Panc1 (cell line): ENCODE data around the gene LGALS4. TPM values are rescaled to one million over a fixed set of nuclear protein-coding genes. Genes with fewer than 3 reads are reported as not detected.
A peak's percentile ranks its signal among the peaks of the same experiment; 100 is the strongest.

ENCODE experiments used
- ATAC-seq: fragments of 200-7000 bp; cut with Tn5 transposase; 2 replicates; pipeline ENCODE4 v1.9.1; 2020; ENCODE audit warnings: mild to moderate bottlenecking, moderate library complexity
- BruUV-seq: library from RNA; stranded (reverse); fragments of 400-500 nt; replicated peaks from 2 replicates; lab custom pipeline; 2021; lab: Mats Ljungman, UMichigan
- CTCF ChIA-PET: fragments of 300-600 bp; sonication (Branson Sonifier 250); formaldehyde crosslinking; loops from one replicate; lab custom pipeline; 2022; ENCODE audit warnings: antibody characterized with exemption; lab: Charles Lee
- POLR2A ChIA-PET: fragments of 300-600 bp; sonication (Branson Sonifier 250); formaldehyde crosslinking; loops from one replicate; lab custom pipeline; 2022; ENCODE audit warnings: antibody characterized with exemption; lab: Charles Lee
- DNase-seq: peaks from one replicate; pipeline ENCODE4 v3.0.0-alpha.2; 2010; ENCODE audit warnings: low read depth, low spot score
- H3K27ac ChIP-seq: 2 replicates; pipeline ENCODE4 v1.5.1; 2011; ENCODE audit warnings: mild to moderate bottlenecking, low read length, inconsistent platforms
- H3K27me3 ChIP-seq: fragments of 200-500 bp; sonication (Bioruptor generic); 2 replicates; pipeline ENCODE4 v1.6.0; 2014; ENCODE audit warnings: low read length, inconsistent platforms; ENCODE audit not compliant: control insufficient read depth, insufficient read depth
- H3K36me3 ChIP-seq: fragments of 200-500 bp; sonication (Bioruptor generic); 2 replicates; pipeline ENCODE4 v1.5.1; 2014; ENCODE audit warnings: inconsistent platforms, mild to moderate bottlenecking, low read length, moderate library complexity; ENCODE audit not compliant: control insufficient read depth, insufficient read depth
- H3K4me1 ChIP-seq: 2 replicates; pipeline ENCODE4 v1.5.1; 2011; ENCODE audit warnings: inconsistent platforms, mild to moderate bottlenecking, low read length, moderate library complexity; ENCODE audit not compliant: control insufficient read depth, insufficient read depth
- H3K4me3 ChIP-seq, 2 experiments: 2 replicates each; pipeline ENCODE4 v1.5.1; 2011 to 2012; ENCODE audit warnings: low read depth in 2 of 2, low read length in 2 of 2, mild to moderate bottlenecking in 2 of 2, inconsistent platforms in 1 of 2, moderate library complexity in 1 of 2
- H3K9me3 ChIP-seq: fragments of 200-500 bp; sonication (Bioruptor generic); 2 replicates; pipeline ENCODE4 v1.5.1; 2014; ENCODE audit warnings: low read depth, mild to moderate bottlenecking, inconsistent platforms, low read length, moderate library complexity; ENCODE audit not compliant: control insufficient read depth, insufficient read depth
- POLR2AphosphoS5 ChIP-seq: IDR thresholded peaks from 2 replicates; pipeline ENCODE4 v1.6.1; 2012; ENCODE audit warnings: mild to moderate bottlenecking, low read depth, low read length, moderate library complexity
- SIN3A ChIP-seq: IDR thresholded peaks from 2 replicates; pipeline ENCODE4 v1.6.1; 2012; ENCODE audit warnings: low read depth, mild to moderate bottlenecking, low read length, moderate library complexity, borderline replicate concordance; ENCODE audit not compliant: insufficient read depth
- TCF7L2 ChIP-seq: IDR thresholded peaks from 2 replicates; pipeline ENCODE4 v1.6.1; 2011; ENCODE audit warnings: mild to moderate bottlenecking, low read depth, low read length, inconsistent platforms
- in situ Hi-C: cut with HindIII; loops from 2 replicates; pipeline ENCODE4 v1.10.0; 2016; ENCODE audit warnings: low sequenced_read_pairs, low pct_unique_long_range_greater_than_20kb
- intact Hi-C: fragments of 100-400 bp; cut with micrococcal nuclease; formaldehyde crosslinking; loops from one replicate; pipeline ENCODE4 v1.10.0; 2022; ENCODE audit not compliant: unreplicated experiment
- total RNA-seq: library from RNA; stranded (reverse); gene quantifications from one replicate; pipeline ENCODE4 v1.2.1, GENCODE V29; 2021; ENCODE audit not compliant: unreplicated experiment
- TF ChIP-seq, protein P1 (sequence below), 2 experiments: IDR thresholded peaks; 2 replicates each; pipeline ENCODE4 v1.6.1; 2011 to 2012; ENCODE audit warnings: low read depth in 2 of 2, control low read depth in 1 of 2, low read length in 1 of 2, mild to moderate bottlenecking in 1 of 2, moderate library complexity in 1 of 2; ENCODE audit not compliant: insufficient read depth in 1 of 2
- TF ChIP-seq, protein P2 (sequence below): fragments of 450-650 bp; IDR thresholded peaks from 2 replicates; pipeline ENCODE4 v1.5.1; 2017; ENCODE audit warnings: mild to moderate bottlenecking

LGALS4 gene
- total RNA-seq, 1 experiment from 2014 or later = 3.9 TPM

DNA sequence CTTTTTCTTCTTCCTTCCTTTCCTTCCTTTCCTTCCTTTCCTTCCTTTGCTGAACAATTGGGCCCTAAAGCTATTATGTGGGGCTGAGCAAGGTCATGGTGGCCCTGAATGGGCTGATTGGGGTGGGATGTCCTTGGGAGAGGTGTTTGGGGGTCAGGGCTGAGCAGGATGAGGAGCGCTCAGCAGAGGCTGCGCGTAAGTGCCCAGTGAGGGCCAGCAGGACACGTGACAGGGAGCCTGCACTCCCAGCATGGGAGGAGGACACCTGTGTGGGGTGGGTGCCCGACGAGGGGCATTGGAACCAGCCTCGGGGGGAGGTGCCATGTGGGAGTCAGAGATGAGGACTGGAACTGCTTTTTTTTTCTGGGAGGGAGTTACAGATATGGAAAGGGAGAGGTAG is 34.0 kb downstream of the LGALS4 start:
- in situ Hi-C loops = loop anchor here (10.0 to 25.0 kb wide), 2 partner anchors 156 to 1009 kb away; partner anchors contain the start of genes LEUTX, MRPS12 and SARS2

DNA sequence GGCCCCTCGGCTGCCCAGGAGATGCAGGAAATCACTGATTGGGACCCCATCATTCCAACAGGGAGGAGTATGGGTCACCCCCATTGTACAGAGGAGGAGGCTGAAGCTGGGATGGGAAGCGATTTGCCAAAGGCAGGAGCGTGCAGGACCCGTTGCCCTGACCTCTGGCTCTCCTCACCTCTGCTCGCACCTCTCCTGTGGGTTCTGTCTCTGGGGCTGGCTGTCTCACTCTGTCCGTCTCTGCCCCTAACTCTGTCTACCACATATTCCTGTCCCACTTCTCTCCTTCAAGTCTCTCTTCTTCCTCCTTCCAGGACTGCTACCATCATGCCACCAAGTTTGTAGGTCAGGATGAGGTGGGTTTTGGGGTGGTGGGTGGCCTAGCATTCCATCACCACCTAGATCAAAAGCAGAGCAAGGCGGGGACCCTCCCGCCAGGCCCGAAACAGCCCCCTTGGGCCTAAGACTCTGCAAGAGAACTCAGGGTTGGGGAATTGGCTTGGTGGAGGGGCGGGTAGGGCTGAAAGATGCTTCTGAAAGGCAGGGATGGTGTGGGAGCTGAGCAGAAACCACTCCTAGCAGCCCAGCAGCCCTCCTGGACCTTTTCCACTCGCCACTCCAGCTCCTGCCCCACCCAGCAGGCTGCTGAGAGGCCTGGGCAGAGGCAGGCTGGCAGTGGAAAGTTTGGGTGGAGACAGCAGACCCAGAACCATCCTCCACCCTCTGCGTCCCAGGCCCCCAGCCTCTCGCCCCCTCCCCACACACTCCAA is 38.4 kb downstream of the LGALS4 start:
- POLR2A ChIA-PET = interaction anchor here (0.7 kb wide), 2 partner anchors 40 to 43 kb away, joined by 3 read pairs; no protein-coding TSS in a partner anchor
- H3K27me3 ChIP-seq = no peaks in the 10 kb centered on the region
- ATAC-seq = no peak
- no peak for DNase-seq
- no peaks in the 10 kb centered on the region for H3K9me3 ChIP-seq
- peaks cover 4% of the 10 kb centered on the region; the same call in 1 of the 2 replicates for H3K4me1 ChIP-seq
- no TSS peak for BruUV-seq
- no peak for TF ChIP-seq SIN3A
- TF ChIP-seq, protein P1, sequence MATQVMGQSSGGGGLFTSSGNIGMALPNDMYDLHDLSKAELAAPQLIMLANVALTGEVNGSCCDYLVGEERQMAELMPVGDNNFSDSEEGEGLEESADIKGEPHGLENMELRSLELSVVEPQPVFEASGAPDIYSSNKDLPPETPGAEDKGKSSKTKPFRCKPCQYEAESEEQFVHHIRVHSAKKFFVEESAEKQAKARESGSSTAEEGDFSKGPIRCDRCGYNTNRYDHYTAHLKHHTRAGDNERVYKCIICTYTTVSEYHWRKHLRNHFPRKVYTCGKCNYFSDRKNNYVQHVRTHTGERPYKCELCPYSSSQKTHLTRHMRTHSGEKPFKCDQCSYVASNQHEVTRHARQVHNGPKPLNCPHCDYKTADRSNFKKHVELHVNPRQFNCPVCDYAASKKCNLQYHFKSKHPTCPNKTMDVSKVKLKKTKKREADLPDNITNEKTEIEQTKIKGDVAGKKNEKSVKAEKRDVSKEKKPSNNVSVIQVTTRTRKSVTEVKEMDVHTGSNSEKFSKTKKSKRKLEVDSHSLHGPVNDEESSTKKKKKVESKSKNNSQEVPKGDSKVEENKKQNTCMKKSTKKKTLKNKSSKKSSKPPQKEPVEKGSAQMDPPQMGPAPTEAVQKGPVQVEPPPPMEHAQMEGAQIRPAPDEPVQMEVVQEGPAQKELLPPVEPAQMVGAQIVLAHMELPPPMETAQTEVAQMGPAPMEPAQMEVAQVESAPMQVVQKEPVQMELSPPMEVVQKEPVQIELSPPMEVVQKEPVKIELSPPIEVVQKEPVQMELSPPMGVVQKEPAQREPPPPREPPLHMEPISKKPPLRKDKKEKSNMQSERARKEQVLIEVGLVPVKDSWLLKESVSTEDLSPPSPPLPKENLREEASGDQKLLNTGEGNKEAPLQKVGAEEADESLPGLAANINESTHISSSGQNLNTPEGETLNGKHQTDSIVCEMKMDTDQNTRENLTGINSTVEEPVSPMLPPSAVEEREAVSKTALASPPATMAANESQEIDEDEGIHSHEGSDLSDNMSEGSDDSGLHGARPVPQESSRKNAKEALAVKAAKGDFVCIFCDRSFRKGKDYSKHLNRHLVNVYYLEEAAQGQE (IDR thresholded peaks at IDR 0.05; ENCODE audit: insufficient read depth in 1 of 2, low read depth in 2 of 2, low read length in 1 of 2) = 0 out of 4 replicates have a peak, but pooled peaks of 1 of the 2 experiments have one; percentile 11
- H3K4me3 ChIP-seq = no peak overlapping the region
- intact Hi-C loops (no loop called here), in situ Hi-C loops (loop anchor here (10.0 kb wide), 1 partner anchor 160 kb away; the partner anchor contains the start of genes MRPS12 and SARS2)
- H3K36me3 ChIP-seq = no peaks in the 10 kb centered on the region
- CTCF ChIA-PET = interaction anchor here (0.6 to 0.7 kb wide), 3 partner anchors 112 to 679 kb away, joined by 4 to 11 read pairs (median 11); no protein-coding TSS in a partner anchor
- peak overlapping the region; percentile 3; the same call in 1 of the 2 replicates for H3K27ac ChIP-seq

More for the DNA sequence above, 34.0 kb downstream of the LGALS4 start:
- no peak for ATAC-seq
- Histone ChIP-seq H3K9me3 (no peaks in the 10 kb centered on the region), H3K36me3 (no peaks in the 10 kb centered on the region), H3K4me1 (peaks cover 3% of the 10 kb centered on the region; the same call in 1 of the 2 replicates), H3K4me3 (no peak overlapping the region), H3K27me3 (no peaks in the 10 kb centered on the region), H3K27ac (no peak overlapping the region)
- POLR2A ChIA-PET = interaction anchor here (0.6 to 0.9 kb wide), 2 partner anchors 218 to 1519 kb away, joined by 3 to 4 read pairs; no protein-coding TSS in a partner anchor
- BruUV-seq = no TSS peak
- TF ChIP-seq TCF7L2 (no peak), POLR2AphosphoS5 (no peak), SIN3A (no peak)
- TF ChIP-seq, protein P1 (IDR thresholded peaks at IDR 0.05; ENCODE audit: insufficient read depth in 1 of 2, low read depth in 2 of 2, low read length in 1 of 2) = no peak
- TF ChIP-seq, protein P2, sequence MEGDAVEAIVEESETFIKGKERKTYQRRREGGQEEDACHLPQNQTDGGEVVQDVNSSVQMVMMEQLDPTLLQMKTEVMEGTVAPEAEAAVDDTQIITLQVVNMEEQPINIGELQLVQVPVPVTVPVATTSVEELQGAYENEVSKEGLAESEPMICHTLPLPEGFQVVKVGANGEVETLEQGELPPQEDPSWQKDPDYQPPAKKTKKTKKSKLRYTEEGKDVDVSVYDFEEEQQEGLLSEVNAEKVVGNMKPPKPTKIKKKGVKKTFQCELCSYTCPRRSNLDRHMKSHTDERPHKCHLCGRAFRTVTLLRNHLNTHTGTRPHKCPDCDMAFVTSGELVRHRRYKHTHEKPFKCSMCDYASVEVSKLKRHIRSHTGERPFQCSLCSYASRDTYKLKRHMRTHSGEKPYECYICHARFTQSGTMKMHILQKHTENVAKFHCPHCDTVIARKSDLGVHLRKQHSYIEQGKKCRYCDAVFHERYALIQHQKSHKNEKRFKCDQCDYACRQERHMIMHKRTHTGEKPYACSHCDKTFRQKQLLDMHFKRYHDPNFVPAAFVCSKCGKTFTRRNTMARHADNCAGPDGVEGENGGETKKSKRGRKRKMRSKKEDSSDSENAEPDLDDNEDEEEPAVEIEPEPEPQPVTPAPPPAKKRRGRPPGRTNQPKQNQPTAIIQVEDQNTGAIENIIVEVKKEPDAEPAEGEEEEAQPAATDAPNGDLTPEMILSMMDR = no peak
- intact Hi-C loops = no loop called here
- CTCF ChIA-PET = interaction anchor here (0.6 kb wide), 2 partner anchors 46 to 203 kb away, joined by 3 to 4 read pairs; no protein-coding TSS in a partner anchor
- DNase-seq = no peak
